Measurements from ENCODE around the gene KCNAB1.
A peak's percentile ranks its signal among the peaks of the same experiment; 100 is the strongest.

The KCNAB1 gene

GRCh38 chr3:156582532-156583183 lies 462.3 kb downstream of the KCNAB1 start:
- H3K4me3 ChIP-seq (ENCODE audit: low read depth in 1 of 2, low read length in 1 of 2): no peak overlapping the region
- H3K27me3 ChIP-seq: no peaks in the 10 kb centered on the region
- no peaks in the 10 kb centered on the region for H3K9me3 ChIP-seq
- H3K4me1 ChIP-seq (ENCODE audit: control insufficient read depth in 1 of 2, insufficient read depth in 1 of 2, low read depth in 1 of 2, low read length in 1 of 2): peaks cover 24 to 34% of the 10 kb centered on the region in 2 experiments
- H3K27ac ChIP-seq: no peak overlapping the region
- no peaks in the 10 kb centered on the region for H3K36me3 ChIP-seq
- no peak for TF ChIP-seq CTCF (IDR thresholded peaks at IDR 0.05)

- H3K4me1 ChIP-seq (ENCODE audit: control insufficient read depth in 1 of 2, insufficient read depth in 1 of 2, low read depth in 1 of 2, low read length in 1 of 2): peaks cover 32 to 42% of the 10 kb centered on the region in 2 experiments
- no peaks in the 10 kb centered on the region for H3K27me3 ChIP-seq
- no peak for TF ChIP-seq CTCF (IDR thresholded peaks at IDR 0.05)
- H3K9me3 ChIP-seq: no peaks in the 10 kb centered on the region
- H3K27ac ChIP-seq: peak overlapping the region; percentile 32
- H3K36me3 ChIP-seq: no peaks in the 10 kb centered on the region
- no peak overlapping the region for H3K4me3 ChIP-seq (ENCODE audit: low read depth in 1 of 2, low read length in 1 of 2)
Observed at GRCh38 chr3:156583469-156583868, 463.1 kb downstream of the KCNAB1 start.

- no peaks in the 10 kb centered on the region for H3K36me3 ChIP-seq
- no peak for TF ChIP-seq CTCF (IDR thresholded peaks at IDR 0.05)
- H3K27ac ChIP-seq: peak overlapping the region; percentile 83
- H3K4me3 ChIP-seq (ENCODE audit: low read depth in 1 of 2, low read length in 1 of 2): no peak overlapping the region
- H3K4me1 ChIP-seq (ENCODE audit: control insufficient read depth in 1 of 2, insufficient read depth in 1 of 2, low read depth in 1 of 2, low read length in 1 of 2): peaks cover 40 to 53% of the 10 kb centered on the region in 2 experiments
- H3K9me3 ChIP-seq: no peaks in the 10 kb centered on the region
- H3K27me3 ChIP-seq: no peaks in the 10 kb centered on the region
Observed at GRCh38 chr3:156586905-156587759, 466.8 kb downstream of the KCNAB1 start.

- H3K36me3 ChIP-seq: no peaks in the 10 kb centered on the region
- TF ChIP-seq CTCF (IDR thresholded peaks at IDR 0.05): no peak
- peak overlapping the region; percentile 83 for H3K27ac ChIP-seq
- H3K9me3 ChIP-seq: no peaks in the 10 kb centered on the region
- no peak overlapping the region for H3K4me3 ChIP-seq (ENCODE audit: low read depth in 1 of 2, low read length in 1 of 2)
- peaks cover 40 to 53% of the 10 kb centered on the region in 2 experiments for H3K4me1 ChIP-seq (ENCODE audit: control insufficient read depth in 1 of 2, insufficient read depth in 1 of 2, low read depth in 1 of 2, low read length in 1 of 2)
- H3K27me3 ChIP-seq: no peaks in the 10 kb centered on the region
Observed at GRCh38 chr3:156587760-156588069, 467.3 kb downstream of the KCNAB1 start.

Measured in neutrophil (primary cell).